ENCODE results near the gene ZCCHC17. TPM values are rescaled to one million over a fixed set of nuclear protein-coding genes. Genes with fewer than 3 reads are reported as not detected.
"Not testable (repeated sequence)": the region's sequence is repeated elsewhere in the genome, so short reads cannot be mapped to it uniquely, and the experiment has no call there.

Gene ZCCHC17
- polyA plus RNA-seq, 1 donor, result 28.5 TPM

GRCh38 chr1:31374511-31375196 lies 77.8 kb downstream of the ZCCHC17 start:
- Histone ChIP-seq H3K4me3 (ENCODE audit: low read length) (no peak overlapping the region), H3K27me3 (ENCODE audit: control insufficient read depth, insufficient read depth, low read length) (no peaks in the 10 kb centered on the region), H3K9me3 (ENCODE audit: control insufficient read depth, low read depth, low read length) (no peaks in the 10 kb centered on the region), H3K27ac (ENCODE audit: low read length) (peak overlapping the region; percentile 87), H3K4me1 (ENCODE audit: control insufficient read depth, insufficient read depth, low read length) (peaks cover 71% of the 10 kb centered on the region), H3K36me3 (ENCODE audit: control insufficient read depth, insufficient read depth, low read length) (no peaks in the 10 kb centered on the region)
- WGBS (ENCODE audit: insufficient coverage, low lambda C conversion rate), result no CpG with 5 or more reads among the region's 7 CpGs
- DNase-seq, result peak in 1 of 2 donors; percentile 39

GRCh38 chr1:31376375-31377134 lies 79.7 kb downstream of the ZCCHC17 start:
- H3K4me3 ChIP-seq (ENCODE audit: low read length), result no peak overlapping the region
- peak in 1 of 2 donors; percentile 55 for DNase-seq
- no peaks in the 10 kb centered on the region for H3K9me3 ChIP-seq (ENCODE audit: control insufficient read depth, low read depth, low read length)
- no CpG with 5 or more reads among the region's 8 CpGs for WGBS (ENCODE audit: insufficient coverage, low lambda C conversion rate)
- no peaks in the 10 kb centered on the region for H3K36me3 ChIP-seq (ENCODE audit: control insufficient read depth, insufficient read depth, low read length)
- H3K4me1 ChIP-seq (ENCODE audit: control insufficient read depth, insufficient read depth, low read length), result peaks cover 55% of the 10 kb centered on the region
- H3K27ac ChIP-seq (ENCODE audit: low read length), result peak overlapping the region; percentile 31
- no peaks in the 10 kb centered on the region for H3K27me3 ChIP-seq (ENCODE audit: control insufficient read depth, insufficient read depth, low read length)

- H3K27me3 ChIP-seq (ENCODE audit: control insufficient read depth, insufficient read depth, low read length), result no peaks in the 10 kb centered on the region
- no peak for DNase-seq
- peaks cover 47% of the 10 kb centered on the region for H3K4me1 ChIP-seq (ENCODE audit: control insufficient read depth, insufficient read depth, low read length)
- no peak overlapping the region for H3K27ac ChIP-seq (ENCODE audit: low read length)
- H3K4me3 ChIP-seq (ENCODE audit: low read length), result no peak overlapping the region
- no peaks in the 10 kb centered on the region for H3K36me3 ChIP-seq (ENCODE audit: control insufficient read depth, insufficient read depth, low read length)
- no CpG with 5 or more reads among the region's 3 CpGs for WGBS (ENCODE audit: insufficient coverage, low lambda C conversion rate)
- H3K9me3 ChIP-seq (ENCODE audit: control insufficient read depth, low read depth, low read length), result no peaks in the 10 kb centered on the region
These were observed 80.6 kb downstream of the ZCCHC17 start for GRCh38 chr1:31377364-31377863.

- DNase-seq, result no peak
- Histone ChIP-seq H3K4me1 (ENCODE audit: control insufficient read depth, insufficient read depth, low read length) (peaks cover 41% of the 10 kb centered on the region), H3K36me3 (ENCODE audit: control insufficient read depth, insufficient read depth, low read length) (no peaks in the 10 kb centered on the region), H3K4me3 (ENCODE audit: low read length) (no peak overlapping the region), H3K9me3 (ENCODE audit: control insufficient read depth, low read depth, low read length) (no peaks in the 10 kb centered on the region), H3K27me3 (ENCODE audit: control insufficient read depth, insufficient read depth, low read length) (no peaks in the 10 kb centered on the region), H3K27ac (ENCODE audit: low read length) (no peak overlapping the region)
These were observed 81.2 kb downstream of the ZCCHC17 start for GRCh38 chr1:31378001-31378400.

GRCh38 chr1:31380181-31380580 lies 83.3 kb downstream of the ZCCHC17 start:
- WGBS (ENCODE audit: insufficient coverage, low lambda C conversion rate), result no CpG with 5 or more reads among the region's 3 CpGs
- DNase-seq, result no peak

GRCh38 chr1:31381394-31382294 lies 84.8 kb downstream of the ZCCHC17 start:
- H3K9me3 ChIP-seq (ENCODE audit: control insufficient read depth, low read depth, low read length), result no peaks in the 10 kb centered on the region
- H3K4me1 ChIP-seq (ENCODE audit: control insufficient read depth, insufficient read depth, low read length), result peaks cover 14% of the 10 kb centered on the region
- H3K27ac ChIP-seq (ENCODE audit: low read length), result no peak overlapping the region
- no peaks in the 10 kb centered on the region for H3K27me3 ChIP-seq (ENCODE audit: control insufficient read depth, insufficient read depth, low read length)
- DNase-seq, result no peak
- H3K36me3 ChIP-seq (ENCODE audit: control insufficient read depth, insufficient read depth, low read length), result no peaks in the 10 kb centered on the region
- no CpG with 5 or more reads among the region's 6 CpGs for WGBS (ENCODE audit: insufficient coverage, low lambda C conversion rate)
- H3K4me3 ChIP-seq (ENCODE audit: low read length), result no peak overlapping the region

More at GRCh38 chr1:31380181-31380580, 83.3 kb downstream of the ZCCHC17 start:
- H3K4me1 ChIP-seq (ENCODE audit: control insufficient read depth, insufficient read depth, low read length), result peaks cover 23% of the 10 kb centered on the region
- H3K9me3 ChIP-seq (ENCODE audit: control insufficient read depth, low read depth, low read length), result no peaks in the 10 kb centered on the region
- H3K4me3 ChIP-seq (ENCODE audit: low read length), result no peak overlapping the region
- no peaks in the 10 kb centered on the region for H3K27me3 ChIP-seq (ENCODE audit: control insufficient read depth, insufficient read depth, low read length)
- no peaks in the 10 kb centered on the region for H3K36me3 ChIP-seq (ENCODE audit: control insufficient read depth, insufficient read depth, low read length)
- no peak overlapping the region for H3K27ac ChIP-seq (ENCODE audit: low read length)

GRCh38 chr1:31382379-31382989 lies 85.7 kb downstream of the ZCCHC17 start:
- Histone ChIP-seq H3K27ac (ENCODE audit: low read length) (no peak overlapping the region), H3K27me3 (ENCODE audit: control insufficient read depth, insufficient read depth, low read length) (no peaks in the 10 kb centered on the region), H3K4me3 (ENCODE audit: low read length) (no peak overlapping the region), H3K9me3 (ENCODE audit: control insufficient read depth, low read depth, low read length) (no peaks in the 10 kb centered on the region), H3K36me3 (ENCODE audit: control insufficient read depth, insufficient read depth, low read length) (no peaks in the 10 kb centered on the region), H3K4me1 (ENCODE audit: control insufficient read depth, insufficient read depth, low read length) (peaks cover 6% of the 10 kb centered on the region)
- WGBS (ENCODE audit: insufficient coverage, low lambda C conversion rate), result no CpG with 5 or more reads among the region's 3 CpGs
- DNase-seq, result no peak

GRCh38 chr1:31383967-31384366 lies 87.1 kb downstream of the ZCCHC17 start:
- H3K27ac ChIP-seq (ENCODE audit: low read length), result no peak overlapping the region
- H3K4me3 ChIP-seq (ENCODE audit: low read length), result no peak overlapping the region
- no peaks in the 10 kb centered on the region for H3K4me1 ChIP-seq (ENCODE audit: control insufficient read depth, insufficient read depth, low read length)
- no peak for DNase-seq
- no CpG with 5 or more reads among the region's 1 CpG for WGBS (ENCODE audit: insufficient coverage, low lambda C conversion rate)
- no peaks in the 10 kb centered on the region for H3K27me3 ChIP-seq (ENCODE audit: control insufficient read depth, insufficient read depth, low read length)
- no peaks in the 10 kb centered on the region for H3K36me3 ChIP-seq (ENCODE audit: control insufficient read depth, insufficient read depth, low read length)
- no peaks in the 10 kb centered on the region for H3K9me3 ChIP-seq (ENCODE audit: control insufficient read depth, low read depth, low read length)

GRCh38 chr1:31386576-31387243 lies 89.9 kb downstream of the ZCCHC17 start:
- H3K27me3 ChIP-seq (ENCODE audit: control insufficient read depth, insufficient read depth, low read length); H3K36me3 ChIP-seq (ENCODE audit: control insufficient read depth, insufficient read depth, low read length); H3K9me3 ChIP-seq (ENCODE audit: control insufficient read depth, low read depth, low read length); H3K4me3 ChIP-seq (ENCODE audit: low read length); DNase-seq; H3K27ac ChIP-seq (ENCODE audit: low read length): not testable (repeated sequence)
- H3K4me1 ChIP-seq (ENCODE audit: control insufficient read depth, insufficient read depth, low read length), result peaks cover 20% of the 10 kb centered on the region
- no CpG with 5 or more reads among the region's 8 CpGs for WGBS (ENCODE audit: insufficient coverage, low lambda C conversion rate)

All from large intestine (tissue), 3 donors.